Right lobe of liver (tissue), 4 donors: ENCODE results near the gene FGF18.

Experiments
- POLR2A ChIP-seq: fragments of 450-650 bp; IDR thresholded peaks from one replicate; pipeline ENCODE4 v1.6.1; 2017; ENCODE audit warnings: antibody characterized with exemption, mild to moderate bottlenecking
- TF ChIP-seq, protein P1 (sequence below), 4 donors: fragments of 200-600 bp in 3 of 4; fragments of 450-650 bp in 1 of 4; IDR thresholded peaks; one replicate each; pipeline versions ENCODE4 v1.5.1 to v1.8.0; 2016 to 2022; ENCODE audit warnings: antibody characterized with exemption in 4 of 4, mild to moderate bottlenecking in 2 of 4
- donor health status: DM: no; HTN: no; CAD: no.
- donor health status: DM: no; HTN: no; CAD: no.
- donor health status: DM: no; HTN: yes; CAD: no.

DNA sequence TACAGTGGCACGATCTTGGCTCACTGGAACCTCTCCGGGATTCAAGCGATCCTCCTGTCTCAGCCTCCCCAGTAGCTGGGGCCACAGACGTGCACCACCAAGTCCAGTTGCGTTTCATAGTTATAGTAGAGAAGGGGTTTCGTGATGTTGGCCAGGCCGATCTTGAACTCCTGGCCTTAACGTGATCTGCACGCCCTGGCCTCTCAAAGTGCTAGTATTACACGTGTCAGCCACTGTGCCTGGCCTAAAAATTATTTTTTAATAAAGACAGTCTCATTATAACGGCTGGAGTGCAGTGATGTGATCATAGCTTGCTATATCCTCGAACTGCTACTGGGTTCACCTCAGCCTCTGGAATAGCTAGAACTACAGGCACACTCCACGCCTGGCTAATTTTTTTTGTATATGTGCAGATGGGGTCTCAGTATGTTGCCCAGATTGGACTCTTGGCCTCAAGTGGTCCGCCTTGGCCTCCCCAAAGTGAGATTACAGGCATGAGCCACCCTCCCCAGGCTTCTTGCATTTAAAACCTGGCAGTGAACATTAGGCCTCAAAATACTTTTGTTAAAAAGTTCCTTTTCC, 27.4 kb upstream of the FGF18 start:
- TF ChIP-seq, protein P1, sequence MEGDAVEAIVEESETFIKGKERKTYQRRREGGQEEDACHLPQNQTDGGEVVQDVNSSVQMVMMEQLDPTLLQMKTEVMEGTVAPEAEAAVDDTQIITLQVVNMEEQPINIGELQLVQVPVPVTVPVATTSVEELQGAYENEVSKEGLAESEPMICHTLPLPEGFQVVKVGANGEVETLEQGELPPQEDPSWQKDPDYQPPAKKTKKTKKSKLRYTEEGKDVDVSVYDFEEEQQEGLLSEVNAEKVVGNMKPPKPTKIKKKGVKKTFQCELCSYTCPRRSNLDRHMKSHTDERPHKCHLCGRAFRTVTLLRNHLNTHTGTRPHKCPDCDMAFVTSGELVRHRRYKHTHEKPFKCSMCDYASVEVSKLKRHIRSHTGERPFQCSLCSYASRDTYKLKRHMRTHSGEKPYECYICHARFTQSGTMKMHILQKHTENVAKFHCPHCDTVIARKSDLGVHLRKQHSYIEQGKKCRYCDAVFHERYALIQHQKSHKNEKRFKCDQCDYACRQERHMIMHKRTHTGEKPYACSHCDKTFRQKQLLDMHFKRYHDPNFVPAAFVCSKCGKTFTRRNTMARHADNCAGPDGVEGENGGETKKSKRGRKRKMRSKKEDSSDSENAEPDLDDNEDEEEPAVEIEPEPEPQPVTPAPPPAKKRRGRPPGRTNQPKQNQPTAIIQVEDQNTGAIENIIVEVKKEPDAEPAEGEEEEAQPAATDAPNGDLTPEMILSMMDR (IDR thresholded peaks at IDR 0.05): no peak
- no peak for TF ChIP-seq POLR2A
